IMR-90 (cell line): Measurements from ENCODE around the gene GDPD5. TPM values are rescaled to one million over a fixed set of nuclear protein-coding genes. Genes with fewer than 3 reads are reported as not detected.

Experiments used
- ATAC-seq: fragments of 200-7000 bp; cut with Tn5 transposase; 2 replicates; pipeline ENCODE4 v1.9.1; 2020; ENCODE audit warnings: low read depth, mild to moderate bottlenecking, moderate library complexity
- BruUV-seq: library from RNA; stranded (reverse); fragments of 400-500 nt; replicated peaks from 2 replicates; lab custom pipeline; 2021; lab: Mats Ljungman, UMichigan
- CTCF ChIA-PET: fragments of 300-600 bp; formaldehyde crosslinking; extraction: SDS; loops from one replicate; lab custom pipeline; 2021; ENCODE audit warnings: antibody characterized with exemption; lab: Yijun Ruan, JAX
- POLR2A ChIA-PET: fragments of 300-600 bp; sonication (Branson Sonifier 250); formaldehyde crosslinking; loops from one replicate; lab custom pipeline; 2022; ENCODE audit warnings: antibody characterized with exemption; ENCODE audit not compliant: unreplicated experiment; lab: Charles Lee
- DNase-seq: peaks from one replicate; pipeline ENCODE4 v3.0.0; 2013
- H2AFZ ChIP-seq: replicated peaks from 2 replicates; pipeline ENCODE3; 2013; ENCODE audit warnings: low read length, mild to moderate bottlenecking; ENCODE audit not compliant: poor library complexity
- H2AK5ac ChIP-seq: 2 replicates; pipeline ENCODE4 v1.6.1; 2013; ENCODE audit warnings: low read depth, low read length, inconsistent platforms
- H2AK9ac ChIP-seq: replicated peaks from 2 replicates; pipeline ENCODE3; 2013; ENCODE audit warnings: mild to moderate bottlenecking, low read depth, low read length, moderate library complexity; ENCODE audit not compliant: poor library complexity
- H2BK120ac ChIP-seq: 2 replicates; pipeline ENCODE4 v1.6.1; 2013; ENCODE audit warnings: low read depth, low read length, inconsistent platforms
- H2BK15ac ChIP-seq: 3 replicates; pipeline ENCODE4 v1.6.1; 2013; ENCODE audit warnings: low read depth, low read length, inconsistent platforms
- H2BK20ac ChIP-seq: 2 replicates; pipeline ENCODE4 v1.6.1; 2013; ENCODE audit warnings: low read depth, mild to moderate bottlenecking, inconsistent platforms, low read length, moderate library complexity
- H2BK5ac ChIP-seq: 2 replicates; pipeline ENCODE4 v1.6.1; 2013; ENCODE audit warnings: mild to moderate bottlenecking, low read depth, low read length, inconsistent platforms; ENCODE audit not compliant: poor library complexity, severe bottlenecking
- H3K14ac ChIP-seq: replicated peaks from 2 replicates; pipeline ENCODE4 v1.6.1; 2013; ENCODE audit warnings: low read depth, low read length, inconsistent platforms
- H3K18ac ChIP-seq: 2 replicates; pipeline ENCODE4 v1.6.1; 2013; ENCODE audit warnings: low read depth, low read length, control low read depth
- H3K23ac ChIP-seq: 2 replicates; pipeline ENCODE4 v1.6.1; 2013; ENCODE audit warnings: low read depth, low read length, inconsistent platforms
- H3K27ac ChIP-seq: 2 replicates; pipeline ENCODE4 v1.5.1; 2013; ENCODE audit warnings: mild to moderate bottlenecking, control low read depth, low read length; ENCODE audit not compliant: insufficient read depth
- H3K27me3 ChIP-seq: 2 replicates; pipeline ENCODE4 v1.6.1; 2013; ENCODE audit warnings: low read length; ENCODE audit not compliant: control insufficient read depth, insufficient read depth
- H3K36me3 ChIP-seq: 2 replicates; pipeline ENCODE4 v1.6.1; 2013; ENCODE audit warnings: low read length, mixed read lengths; ENCODE audit not compliant: control insufficient read depth, insufficient read depth
- H3K4ac ChIP-seq: 2 replicates; pipeline ENCODE4 v1.6.1; 2013; ENCODE audit warnings: low read depth, low read length, inconsistent platforms
- H3K4me1 ChIP-seq: 2 replicates; pipeline ENCODE4 v1.6.1; 2013; ENCODE audit warnings: low read length, mixed read lengths; ENCODE audit not compliant: control insufficient read depth, insufficient read depth
- H3K4me2 ChIP-seq: 2 replicates; pipeline ENCODE4 v1.6.1; 2013; ENCODE audit warnings: low read depth, mild to moderate bottlenecking, control low read depth, low read length, moderate library complexity
- H3K4me3 ChIP-seq: 2 replicates; pipeline ENCODE4 v1.5.1; 2013; ENCODE audit warnings: low read depth, mild to moderate bottlenecking, control low read depth, low read length, moderate library complexity; ENCODE audit not compliant: insufficient read depth
- H3K56ac ChIP-seq: 2 replicates; pipeline ENCODE4 v1.6.1; 2013; ENCODE audit warnings: low read length, inconsistent platforms; ENCODE audit not compliant: insufficient read depth; ENCODE audit errors: extremely low read depth
- H3K79me1 ChIP-seq, 2 experiments: 2 replicates each; pipeline ENCODE4 v1.6.1; 2013; ENCODE audit warnings: low read length in 2 of 2, inconsistent platforms in 1 of 2, low read depth in 1 of 2
- H3K9ac ChIP-seq: 2 replicates; pipeline ENCODE4 v1.6.1; 2013; ENCODE audit warnings: low read depth, low read length, control low read depth
- H3K9me1 ChIP-seq: 2 replicates; pipeline ENCODE4 v1.6.1; 2013; ENCODE audit warnings: low read length, inconsistent platforms; ENCODE audit not compliant: insufficient read depth
- H3K9me3 ChIP-seq: 2 replicates; pipeline ENCODE4 v1.6.1; 2013; ENCODE audit warnings: low read length; ENCODE audit not compliant: control insufficient read depth, insufficient read depth
- H4K20me1 ChIP-seq: 2 replicates; pipeline ENCODE4 v1.6.1; 2013; ENCODE audit warnings: low read length, inconsistent platforms; ENCODE audit not compliant: insufficient read depth
- H4K5ac ChIP-seq: 2 replicates; pipeline ENCODE4 v1.6.1; 2013; ENCODE audit warnings: mild to moderate bottlenecking, low read depth, low read length, control low read depth
- H4K8ac ChIP-seq, 2 experiments: 2 replicates each; pipeline ENCODE4 v1.6.1; 2013; ENCODE audit warnings: low read depth in 2 of 2, low read length in 2 of 2, control low read depth in 1 of 2, inconsistent platforms in 1 of 2
- H4K91ac ChIP-seq: 2 replicates; pipeline ENCODE4 v1.6.1; 2013; ENCODE audit warnings: low read depth, low read length, inconsistent platforms; ENCODE audit not compliant: insufficient read depth
- BHLHE40 ChIP-seq: fragments of 150-350 bp; IDR thresholded peaks from 2 replicates; pipeline ENCODE4 v1.6.1; 2016; ENCODE audit warnings: mild to moderate bottlenecking, low read depth, low read length
- CEBPB ChIP-seq: IDR thresholded peaks from 2 replicates; pipeline ENCODE4 v1.6.1; 2012; ENCODE audit warnings: low read depth, low read length, improper control_type of control experiment
- CTCF ChIP-seq: conservative IDR thresholded peaks from 2 replicates; pipeline ENCODE4 v1.5.1; 2012; ENCODE audit warnings: mild to moderate bottlenecking, low read depth, low read length, improper control_type of control experiment
- MAFK ChIP-seq: IDR thresholded peaks from 2 replicates; pipeline ENCODE4 v1.6.1; 2012; ENCODE audit warnings: low read depth, low read length, improper control_type of control experiment
- MAZ ChIP-seq: IDR thresholded peaks from 2 replicates; pipeline ENCODE4 v1.6.1; 2012; ENCODE audit warnings: low read depth, mild to moderate bottlenecking, low read length, improper control_type of control experiment, moderate library complexity, borderline replicate concordance
- MXI1 ChIP-seq: IDR thresholded peaks from 2 replicates; pipeline ENCODE4 v1.6.1; 2012; ENCODE audit warnings: low read depth, mild to moderate bottlenecking, low read length, moderate library complexity, borderline replicate concordance
- NFE2L2 ChIP-seq: fragments of 150-350 bp; IDR thresholded peaks from 2 replicates; pipeline ENCODE4 v1.6.1; 2016; ENCODE audit warnings: low read depth, mild to moderate bottlenecking, low read length
- RCOR1 ChIP-seq: IDR thresholded peaks from 2 replicates; pipeline ENCODE4 v1.6.1; 2012; ENCODE audit warnings: mild to moderate bottlenecking, low read length, improper control_type of control experiment; ENCODE audit not compliant: insufficient replicate concordance
- RFX5 ChIP-seq: IDR thresholded peaks from 2 replicates; pipeline ENCODE4 v1.8.0; 2012; ENCODE audit warnings: low read depth, mild to moderate bottlenecking, low read length, moderate library complexity
- USF2 ChIP-seq: fragments of 150-350 bp; IDR thresholded peaks from 2 replicates; pipeline ENCODE4 v1.6.1; 2017; ENCODE audit warnings: mild to moderate bottlenecking, antibody characterized with exemption, low read length, low read depth
- WGBS, 2 experiments: methylation state at CpG; one replicate each; pipeline versions ENCODE4 v1.1.5 to v1.1.7; 2013; ENCODE audit warnings: missing lambda C conversion rate in 2 of 2; ENCODE audit not compliant: insufficient read length in 1 of 2; ENCODE audit errors: extremely low coverage in 2 of 2; 5-methylcytosine and 5-hydroxymethylcytosine counted together
- dilution Hi-C: fragments of 300-500 bp; cut with HindIII; formaldehyde crosslinking; loops from one replicate; pipeline ENCODE4 v1.14.3; 2018; ENCODE audit warnings: low sequenced_read_pairs; ENCODE audit not compliant: unreplicated experiment
- in situ Hi-C: fragments of 300-500 bp; cut with MboI; formaldehyde crosslinking; loops from 3 replicates; pipeline ENCODE4 v1.14.3; 2019; ENCODE audit warnings: low sequenced_read_pairs, inconsistent platforms, mixed read lengths
- intact Hi-C: fragments of 100-400 bp; cut with micrococcal nuclease; formaldehyde crosslinking; loops from 2 replicates; pipeline ENCODE4 v1.10.0; 2022
- polyA plus RNA-seq, 3 experiments: library from polyadenylated mRNA; depleted of rRNA; stranded (reverse); fragments of >200 nt; gene quantifications; 2 replicates each; pipeline ENCODE4 v1.2.3, GENCODE V29; 2012; ENCODE audit warnings: low replicate concordance in 1 of 3
- total RNA-seq: library from RNA; depleted of rRNA; stranded (reverse); fragments of >200 nt; gene quantifications from 2 replicates; pipeline ENCODE4 v1.2.3, GENCODE V29; 2012
- TF ChIP-seq, protein P1 (sequence below): fragments of 150-350 bp; IDR thresholded peaks from 2 replicates; pipeline ENCODE4 v1.6.1; 2016; ENCODE audit warnings: low read depth, mild to moderate bottlenecking, low read length, moderate library complexity, borderline replicate concordance

Gene GDPD5
- total and polyA plus RNA-seq, 2 of the 4 experiments (the other 2 are of a cell fraction) = 2.0 to 7.9 TPM

GRCh38 chr11:75500742-75501141 lies 25.0 kb downstream of the GDPD5 start:
- dilution Hi-C loops = no loop called here
- intact Hi-C loops = no loop called here
- no TSS peak for BruUV-seq

More at GRCh38 chr11:75500742-75501141, 25.0 kb downstream of the GDPD5 start:
- Histone ChIP-seq H3K18ac (peak overlapping the region; percentile 25), H3K27ac (no peak overlapping the region), H3K14ac (peak overlapping the region; percentile 15; the same call in 1 of the 2 replicates), H4K91ac (peak overlapping the region; percentile 81), H4K5ac (peak overlapping the region; percentile 62; the same call in 1 of the 2 replicates), H3K9me1 (peaks cover 31% of the 10 kb centered on the region), H4K8ac (peak overlapping the region in 1 of 2 experiments; percentile 85; a peak in 2 of 4 replicates), H2AK5ac (peak overlapping the region; percentile 88), H4K20me1 (no peaks in the 10 kb centered on the region), H2AK9ac (peak overlapping the region; percentile 67), H3K4me3 (no peak overlapping the region), H2BK15ac (peak overlapping the region; percentile 16; the same call in 1 of the 3 replicates), H2BK5ac (peak overlapping the region; percentile 8), H3K4me2 (no peak overlapping the region), H3K36me3 (no peaks in the 10 kb centered on the region), H3K4ac (peak overlapping the region; percentile 35), H2BK20ac (peak overlapping the region; percentile 69; the same call in 1 of the 2 replicates), H3K4me1 (peaks cover 27% of the 10 kb centered on the region), H3K56ac (no peak overlapping the region), H3K27me3 (no peaks in the 10 kb centered on the region), H3K9ac (no peak overlapping the region), H3K9me3 (no peaks in the 10 kb centered on the region), H2BK120ac (peak overlapping the region; percentile 66), H2AFZ (no peak overlapping the region), H3K79me1 (peaks cover 0 to 16% of the 10 kb centered on the region in 2 experiments; a peak in 1 of 4 replicates), H3K23ac (peak overlapping the region; percentile 48; the same call in 1 of the 2 replicates)
- CTCF ChIA-PET = no interaction called here
- DNase-seq = no peak
- TF ChIP-seq MAFK (no peak), CTCF (no peak), RCOR1 (no peak), NFE2L2 (no peak), CEBPB (no peak), USF2 (no peak), RFX5 (no peak), BHLHE40 (no peak), MAZ (no peak), MXI1 (no peak)
- TF ChIP-seq, protein P1, sequence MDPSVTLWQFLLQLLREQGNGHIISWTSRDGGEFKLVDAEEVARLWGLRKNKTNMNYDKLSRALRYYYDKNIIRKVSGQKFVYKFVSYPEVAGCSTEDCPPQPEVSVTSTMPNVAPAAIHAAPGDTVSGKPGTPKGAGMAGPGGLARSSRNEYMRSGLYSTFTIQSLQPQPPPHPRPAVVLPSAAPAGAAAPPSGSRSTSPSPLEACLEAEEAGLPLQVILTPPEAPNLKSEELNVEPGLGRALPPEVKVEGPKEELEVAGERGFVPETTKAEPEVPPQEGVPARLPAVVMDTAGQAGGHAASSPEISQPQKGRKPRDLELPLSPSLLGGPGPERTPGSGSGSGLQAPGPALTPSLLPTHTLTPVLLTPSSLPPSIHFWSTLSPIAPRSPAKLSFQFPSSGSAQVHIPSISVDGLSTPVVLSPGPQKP = no peak
- POLR2A ChIA-PET = no interaction called here
- in situ Hi-C loops = no loop called here
- no peak for ATAC-seq
- no CpG with 5 or more reads among the region's 4 CpGs for WGBS, 2 experiments
